Body of pancreas (tissue), 4 donors: Measurements from ENCODE around the gene RAB7A. TPM values are rescaled to one million over a fixed set of nuclear protein-coding genes. Genes with fewer than 3 reads are reported as not detected.

Source experiments
- ATAC-seq: fragments of 150-250 bp; one replicate; pipeline ENCODE4 v1.9.1; 2016
- DNase-seq, 4 donors: peaks; one replicate each; pipeline ENCODE4 v3.0.0-alpha.2; 2019
- H3K27ac ChIP-seq, 4 donors: fragments of 200-600 bp; sonication (generic); 1 replicate in 3 of 4; 2 replicates in 1 of 4; pipeline versions ENCODE4 v1.5.1 to v1.6.1; 2016 to 2019; ENCODE audit warnings: mild to moderate bottlenecking in 1 of 4, mixed read lengths in 1 of 4, moderate library complexity in 1 of 4
- H3K27me3 ChIP-seq, 2 donors: fragments of 200-600 bp; sonication (generic); one replicate each; pipeline ENCODE4 v1.6.0; 2016; ENCODE audit warnings: mild to moderate bottlenecking in 1 of 2
- H3K36me3 ChIP-seq, 2 donors: fragments of 200-600 bp; sonication (generic); replicated peaks in 1 of 2; 2 replicates each; pipeline ENCODE4 v1.5.1; 2016; ENCODE audit warnings: low read depth in 2 of 2; ENCODE audit not compliant: insufficient read depth in 1 of 2
- H3K4me1 ChIP-seq: fragments of 200-600 bp; sonication (generic); one replicate; pipeline ENCODE4 v1.6.0; 2016
- H3K4me3 ChIP-seq, 2 donors: fragments of 200-600 bp; sonication (generic); 1 replicate in 1 of 2; 2 replicates in 1 of 2; pipeline ENCODE4 v1.5.1; 2016 to 2019
- H3K9me3 ChIP-seq, 3 donors: fragments of 200-600 bp; sonication (generic); 1 replicate in 2 of 3; 2 replicates in 1 of 3; pipeline ENCODE4 v1.5.1; 2016
- POLR2A ChIP-seq, 3 donors: fragments of 450-650 bp; IDR thresholded peaks; one replicate each; pipeline ENCODE4 v1.6.1; 2016; ENCODE audit warnings: antibody characterized with exemption in 3 of 3, mild to moderate bottlenecking in 2 of 3
- WGBS, 2 donors: methylation state at CpG; one replicate each; pipeline ENCODE4 v1.1.5; 2017; 5-methylcytosine and 5-hydroxymethylcytosine counted together
- intact Hi-C: fragments of 100-400 bp; cut with DNase I; formaldehyde crosslinking; loops from one replicate; pipeline ENCODE4 v1.15.1; 2023
- total RNA-seq, 2 donors: library from RNA; depleted of rRNA; stranded (reverse); fragments of >200 nt; gene quantifications; one replicate each; pipeline ENCODE4 v1.1.0, GENCODE V29; 2016
- TF ChIP-seq, protein P1 (sequence below), 7 experiments: fragments of 450-650 bp in 4 of 7; fragments of 200-600 bp in 3 of 7; sonication (generic) in 3 of 7; IDR thresholded peaks; one replicate each; pipeline ENCODE4 v1.5.1; 2016 to 2019; ENCODE audit warnings: antibody characterized with exemption in 7 of 7

Gene RAB7A
- 10 to 100 TPM; 45.7 to 64.9 TPM for total RNA-seq

DNA sequence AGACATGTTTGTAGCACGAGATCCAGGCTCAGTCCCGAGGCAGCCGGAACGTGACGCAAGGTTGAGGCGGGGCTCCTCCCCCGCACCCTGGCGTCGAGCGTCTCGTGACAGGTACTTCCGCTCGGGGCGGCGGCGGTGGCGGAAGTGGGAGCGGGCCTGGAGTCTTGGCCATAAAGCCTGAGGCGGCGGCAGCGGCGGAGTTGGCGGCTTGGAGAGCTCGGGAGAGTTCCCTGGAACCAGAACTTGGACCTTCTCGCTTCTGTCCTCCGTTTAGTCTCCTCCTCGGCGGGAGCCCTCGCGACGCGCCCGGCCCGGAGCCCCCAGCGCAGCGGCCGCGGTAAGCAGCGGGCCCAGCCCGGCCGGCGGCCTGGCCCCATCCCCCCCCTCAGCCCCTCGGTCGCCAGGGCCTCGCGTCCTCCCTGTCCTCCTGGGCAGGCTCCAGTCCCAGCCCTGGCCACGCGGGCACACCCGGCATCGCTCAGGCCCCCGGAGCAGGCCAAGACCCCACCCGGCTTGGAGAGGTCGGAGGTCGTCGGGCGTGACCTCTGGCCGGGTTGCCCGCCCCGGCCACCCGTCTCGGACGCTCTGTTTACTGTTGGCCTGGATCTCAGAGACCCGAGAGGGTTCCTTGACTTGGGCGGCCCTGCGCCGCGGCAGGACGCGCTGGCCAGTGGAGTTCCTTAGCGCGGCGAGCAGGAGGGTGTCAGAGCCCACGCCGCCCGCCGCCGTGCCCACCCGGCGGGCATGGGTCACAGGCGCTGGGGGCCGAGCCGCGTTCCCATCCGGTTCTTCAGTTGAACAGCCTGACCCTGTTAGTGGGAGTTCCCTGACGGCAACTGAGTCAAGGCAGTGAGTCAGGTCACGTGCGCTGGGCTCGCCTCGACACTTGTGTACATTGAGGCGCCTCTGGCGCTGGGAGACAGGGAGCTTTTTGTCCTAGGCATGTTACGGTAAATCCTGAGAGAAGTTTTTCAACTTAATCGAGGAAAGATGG, at the start of gene RAB7A:
Gene RAB7A, plus strand, starts transcription at position 161 of the 994 bp plus-strand sequence. CDS start 69,185 bp downstream, outside the sequence.
- Histone ChIP-seq H3K9me3 (no peaks in the 10 kb centered on the region), H3K27ac (peak within 1 kb of the TSS; percentile 91 to 95 (median 91)), H3K36me3 (no peaks in the 10 kb centered on the region), H3K27me3 (no peaks in the 10 kb centered on the region), H3K4me1 (peaks cover 41% of the 10 kb centered on the region), H3K4me3 (peak within 1 kb of the TSS; percentile 95 to 98)
- TF ChIP-seq, protein P1, sequence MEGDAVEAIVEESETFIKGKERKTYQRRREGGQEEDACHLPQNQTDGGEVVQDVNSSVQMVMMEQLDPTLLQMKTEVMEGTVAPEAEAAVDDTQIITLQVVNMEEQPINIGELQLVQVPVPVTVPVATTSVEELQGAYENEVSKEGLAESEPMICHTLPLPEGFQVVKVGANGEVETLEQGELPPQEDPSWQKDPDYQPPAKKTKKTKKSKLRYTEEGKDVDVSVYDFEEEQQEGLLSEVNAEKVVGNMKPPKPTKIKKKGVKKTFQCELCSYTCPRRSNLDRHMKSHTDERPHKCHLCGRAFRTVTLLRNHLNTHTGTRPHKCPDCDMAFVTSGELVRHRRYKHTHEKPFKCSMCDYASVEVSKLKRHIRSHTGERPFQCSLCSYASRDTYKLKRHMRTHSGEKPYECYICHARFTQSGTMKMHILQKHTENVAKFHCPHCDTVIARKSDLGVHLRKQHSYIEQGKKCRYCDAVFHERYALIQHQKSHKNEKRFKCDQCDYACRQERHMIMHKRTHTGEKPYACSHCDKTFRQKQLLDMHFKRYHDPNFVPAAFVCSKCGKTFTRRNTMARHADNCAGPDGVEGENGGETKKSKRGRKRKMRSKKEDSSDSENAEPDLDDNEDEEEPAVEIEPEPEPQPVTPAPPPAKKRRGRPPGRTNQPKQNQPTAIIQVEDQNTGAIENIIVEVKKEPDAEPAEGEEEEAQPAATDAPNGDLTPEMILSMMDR (IDR thresholded peaks at IDR 0.05) = no peak
- peak; percentile 90 to 95 (median 92) for TF ChIP-seq POLR2A (IDR thresholded peaks at IDR 0.05)
- ATAC-seq = peak; percentile 99
- DNase-seq = peak; percentile 98 to 99 (median 98)
- 0% methylated on average over 24 to 92 of the region's 93 CpGs for WGBS, 2 donors
- intact Hi-C loops = no loop called here

DNA sequence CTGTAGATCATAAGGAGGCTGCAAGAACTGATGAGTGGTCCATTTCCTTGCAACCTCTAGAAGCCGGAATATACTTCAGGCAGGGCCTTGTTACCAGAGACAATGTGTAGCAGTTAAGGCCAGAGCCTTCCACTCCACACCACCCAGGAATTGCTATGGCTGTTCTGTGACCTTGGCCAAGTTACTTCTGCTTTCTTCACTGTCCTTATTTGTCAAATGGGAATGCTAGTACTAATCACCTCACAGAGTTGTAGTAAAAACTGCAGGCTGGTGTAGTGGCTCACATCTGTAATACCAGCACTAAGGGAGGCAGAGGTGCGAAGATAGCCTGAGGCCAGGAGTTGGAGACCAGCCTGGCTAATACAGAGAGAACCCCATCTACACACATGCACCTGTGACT, 46.6 kb upstream of the RAB7A start:
- Histone ChIP-seq H3K4me3 (no peak overlapping the region), H3K27me3 (no peaks in the 10 kb centered on the region), H3K4me1 (peaks cover 14% of the 10 kb centered on the region), H3K36me3 (no peaks in the 10 kb centered on the region), H3K27ac (no peak overlapping the region), H3K9me3 (no peaks in the 10 kb centered on the region)
- intact Hi-C loops = no loop called here
- ATAC-seq = no peak
- no peak for TF ChIP-seq POLR2A (IDR thresholded peaks at IDR 0.05)
- TF ChIP-seq, protein P1 (IDR thresholded peaks at IDR 0.05) = no peak
- no peak for DNase-seq
- WGBS, 2 donors = 97 to 100% methylated on average over 2 of the region's 2 CpGs

DNA sequence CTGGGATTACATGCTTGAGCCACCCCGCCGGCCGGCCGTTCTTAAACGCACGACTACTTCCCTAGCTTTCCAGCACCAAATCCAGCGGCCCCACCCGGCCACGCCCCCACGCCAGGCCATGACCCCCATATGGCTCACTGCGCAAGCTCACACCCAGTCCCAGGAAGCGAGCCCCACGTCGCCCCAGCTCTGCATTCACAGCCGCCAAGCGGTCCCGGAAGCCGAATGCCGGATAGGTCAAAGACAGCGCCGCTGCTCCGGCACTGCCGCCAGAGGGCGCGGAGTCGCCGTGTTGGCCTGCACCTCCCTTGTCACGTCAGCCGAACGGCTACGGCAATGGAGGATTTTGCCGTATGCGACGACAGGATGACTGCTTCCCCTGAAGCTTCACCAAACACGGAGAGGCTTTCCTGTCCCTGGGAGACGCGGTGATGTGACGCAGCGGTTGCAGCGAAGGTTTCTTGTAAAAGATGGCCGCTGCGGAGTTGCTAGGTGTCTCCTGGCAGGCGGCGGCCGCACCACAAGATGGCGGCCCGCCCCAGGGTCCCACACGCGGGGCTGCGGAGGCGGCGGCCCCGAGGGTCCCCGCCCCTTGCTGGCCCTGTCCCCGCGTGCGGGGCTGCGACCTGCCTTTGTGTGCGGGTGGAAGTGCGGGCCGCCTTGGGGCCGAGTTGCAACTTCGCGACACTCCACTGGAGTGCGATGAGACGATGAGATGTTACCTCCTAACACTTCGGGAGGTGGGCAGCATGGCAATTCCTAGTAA, 45.2 kb upstream of the RAB7A start:
- Histone ChIP-seq H3K4me3 (peak overlapping the region; percentile 30 to 33), H3K4me1 (peaks cover 14% of the 10 kb centered on the region), H3K27ac (peak overlapping the region; percentile 92 to 98 (median 92)), H3K9me3 (no peaks in the 10 kb centered on the region), H3K27me3 (no peaks in the 10 kb centered on the region), H3K36me3 (no peaks in the 10 kb centered on the region)
- ATAC-seq = peak; percentile 99
- intact Hi-C loops = loop anchor here (5.0 kb wide), 1 partner anchor 112 kb away; no protein-coding TSS in a partner anchor
- TF ChIP-seq, protein P1 (IDR thresholded peaks at IDR 0.05) = peak; percentile 95 to 100 (median 99)
- TF ChIP-seq POLR2A (IDR thresholded peaks at IDR 0.05) = peak; percentile 76 to 96 (median 96)
- 0 to 1% methylated on average over 3 to 67 of the region's 67 CpGs for WGBS, 2 donors
- DNase-seq = peak; percentile 99 to 100 (median 99)

DNA sequence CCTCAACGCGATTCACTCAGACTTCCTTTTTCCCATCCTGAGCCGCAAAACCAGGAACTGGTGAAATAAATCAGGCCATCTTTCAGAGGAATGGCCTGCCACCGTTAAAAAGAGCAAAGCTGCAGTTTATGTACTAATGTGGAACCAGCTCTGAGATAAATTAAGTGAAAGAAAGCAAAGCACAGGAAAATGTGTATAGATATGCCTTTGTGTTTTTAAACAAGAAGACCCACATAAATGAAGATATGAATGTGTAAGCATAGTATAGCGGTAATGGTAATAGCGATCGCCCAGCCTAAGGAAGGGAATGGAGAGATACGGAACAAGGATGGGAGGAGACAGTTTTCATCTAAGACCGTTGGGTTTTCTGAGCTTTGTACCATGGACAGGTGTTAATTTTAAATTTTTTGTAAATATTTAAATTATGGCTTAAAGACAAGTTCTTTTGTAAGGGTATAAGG, 44.6 kb upstream of the RAB7A start:
- Histone ChIP-seq H3K27ac (peak overlapping the region; percentile 92 to 98 (median 92)), H3K9me3 (no peaks in the 10 kb centered on the region), H3K36me3 (no peaks in the 10 kb centered on the region), H3K27me3 (no peaks in the 10 kb centered on the region), H3K4me1 (peaks cover 14% of the 10 kb centered on the region), H3K4me3 (peak overlapping the region; percentile 30 to 33)
- intact Hi-C loops = loop anchor here (5.0 kb wide), 1 partner anchor 111 kb away; no protein-coding TSS in a partner anchor
- TF ChIP-seq, protein P1 (IDR thresholded peaks at IDR 0.05) = no peak
- no peak for TF ChIP-seq POLR2A (IDR thresholded peaks at IDR 0.05)
- ATAC-seq (no peak), DNase-seq (no peak)
- 24 to 36% methylated on average over 9 of the region's 9 CpGs for WGBS, 2 donors
